Measurements from ENCODE around the gene ASCL5.
A peak's percentile ranks its signal among the peaks of the same experiment; 100 is the strongest.

Gene ASCL5

GRCh38 chr1:201100169-201100930 lies 26.6 kb downstream of the ASCL5 start:
- H3K4me3 ChIP-seq (ENCODE audit: low read length), result no peak overlapping the region
- no peak for TF ChIP-seq CTCF (IDR thresholded peaks at IDR 0.05; ENCODE audit: insufficient read depth, low read depth, low read length, missing control alignments)
- no peak for DNase-seq (ENCODE audit: low read depth)

GRCh38 chr1:201098992-201099677 lies 27.8 kb downstream of the ASCL5 start:
- no peak overlapping the region for H3K4me3 ChIP-seq (ENCODE audit: low read length)
- DNase-seq (ENCODE audit: low read depth), result no peak
- no peak for TF ChIP-seq CTCF (IDR thresholded peaks at IDR 0.05; ENCODE audit: insufficient read depth, low read depth, low read length, missing control alignments)

GRCh38 chr1:201096977-201097856 lies 29.8 kb downstream of the ASCL5 start:
- TF ChIP-seq CTCF (IDR thresholded peaks at IDR 0.05; ENCODE audit: insufficient read depth, low read depth, low read length, missing control alignments), result no peak
- no peak for DNase-seq (ENCODE audit: low read depth)
- no peak overlapping the region for H3K4me3 ChIP-seq (ENCODE audit: low read length)

- H3K4me3 ChIP-seq (ENCODE audit: low read length), result no peak overlapping the region
- peak; percentile 66 for DNase-seq (ENCODE audit: low read depth)
- no peak for TF ChIP-seq CTCF (IDR thresholded peaks at IDR 0.05; ENCODE audit: insufficient read depth, low read depth, low read length, missing control alignments)
Measured at GRCh38 chr1:201096041-201096461, 30.9 kb downstream of the ASCL5 start.

- TF ChIP-seq CTCF (IDR thresholded peaks at IDR 0.05; ENCODE audit: insufficient read depth, low read depth, low read length, missing control alignments), result no peak
- DNase-seq (ENCODE audit: low read depth), result no peak
- H3K4me3 ChIP-seq (ENCODE audit: low read length), result no peak overlapping the region
Measured at GRCh38 chr1:201095581-201095980, 31.4 kb downstream of the ASCL5 start.

GRCh38 chr1:201094832-201095231 lies 32.2 kb downstream of the ASCL5 start:
- no peak for TF ChIP-seq CTCF (IDR thresholded peaks at IDR 0.05; ENCODE audit: insufficient read depth, low read depth, low read length, missing control alignments)
- no peak for DNase-seq (ENCODE audit: low read depth)
- H3K4me3 ChIP-seq (ENCODE audit: low read length), result no peak overlapping the region

All from epithelial cell of esophagus (primary cell).